ENCODE results near the gene POMT2. TPM values are rescaled to one million over a fixed set of nuclear protein-coding genes. Genes with fewer than 3 reads are reported as not detected.

The POMT2 gene
- total and polyA plus RNA-seq, 2 donors (not counting 3 experiments of a cell fraction or from before 2014, with no cell fraction given), result 19.5 to 48.2 TPM

DNA sequence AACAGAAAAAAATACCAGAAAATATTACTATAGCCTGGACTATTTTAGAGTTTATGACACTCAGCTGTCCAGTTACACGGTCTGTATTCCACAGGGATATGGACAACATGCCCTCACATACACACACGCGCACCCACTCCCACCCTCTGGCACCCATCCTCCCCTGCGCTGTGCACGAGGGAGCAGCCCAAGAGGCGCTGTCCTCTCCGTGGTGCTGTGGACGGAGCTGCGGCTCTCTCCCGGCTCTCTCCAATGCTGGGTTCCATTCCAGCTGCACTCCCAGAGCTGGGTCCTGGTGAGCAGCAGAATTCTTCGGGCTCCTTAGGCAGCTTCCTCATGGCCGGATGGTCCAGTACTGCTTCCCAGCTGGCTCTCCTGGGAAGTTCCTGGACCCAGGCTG lies 43.7 kb downstream of the POMT2 start:
- Histone ChIP-seq H3K9me1 (replicated peaks; ENCODE audit: control insufficient read depth, extremely low read depth, insufficient read depth, low read length) (no peaks in the 10 kb centered on the region), H3K4me1 (ENCODE audit: control insufficient read depth, extremely low read depth, insufficient read depth, low read length) (no peaks in the 10 kb centered on the region), H3K36me3 (ENCODE audit: control insufficient read depth in 2 of 2, extremely low read depth in 1 of 2, insufficient read depth in 2 of 2, low read length in 2 of 2) (peaks cover 4 to 7% of the 10 kb centered on the region in 2 experiments), H3K4me3 (replicated peaks in 1 of 3; ENCODE audit: insufficient read depth in 1 of 3, low read depth in 1 of 3, low read length in 3 of 3) (no peak overlapping the region), H3K27me3 (ENCODE audit: control insufficient read depth in 2 of 2, insufficient read depth in 2 of 2, low read length in 2 of 2) (peaks cover 0 to 3% of the 10 kb centered on the region in 2 experiments), H3K27ac (ENCODE audit: insufficient read depth, low read depth, low read length) (no peak overlapping the region), H3K4me2 (ENCODE audit: insufficient read depth, low read length) (no peak overlapping the region), H3K79me2 (ENCODE audit: control insufficient read depth, insufficient read depth, low read length) (no peaks in the 10 kb centered on the region), H2AFZ (ENCODE audit: low read depth, low read length) (no peak overlapping the region), H3K9me3 (replicated peaks; ENCODE audit: control insufficient read depth, insufficient read depth, low read length) (no peaks in the 10 kb centered on the region), H4K20me1 (replicated peaks; ENCODE audit: control insufficient read depth, extremely low read depth, insufficient read depth, low read length) (no peaks in the 10 kb centered on the region), H3K9ac (replicated peaks; ENCODE audit: extremely low read depth, insufficient read depth, low read length) (no peak overlapping the region)
- FAIRE-seq (no peak), DNase-seq (ENCODE audit: low read depth, low spot score) (no peak)
- intact Hi-C loops (cut with micrococcal nuclease), result no loop called here
- dilution Hi-C loops (cut with MboI; ENCODE audit: extremely low pct_ligation_motif_present, low sequenced_read_pairs), result no loop called here
- BruUV-seq (replicated peaks), result no TSS peak
- TF ChIP-seq, protein P1, sequence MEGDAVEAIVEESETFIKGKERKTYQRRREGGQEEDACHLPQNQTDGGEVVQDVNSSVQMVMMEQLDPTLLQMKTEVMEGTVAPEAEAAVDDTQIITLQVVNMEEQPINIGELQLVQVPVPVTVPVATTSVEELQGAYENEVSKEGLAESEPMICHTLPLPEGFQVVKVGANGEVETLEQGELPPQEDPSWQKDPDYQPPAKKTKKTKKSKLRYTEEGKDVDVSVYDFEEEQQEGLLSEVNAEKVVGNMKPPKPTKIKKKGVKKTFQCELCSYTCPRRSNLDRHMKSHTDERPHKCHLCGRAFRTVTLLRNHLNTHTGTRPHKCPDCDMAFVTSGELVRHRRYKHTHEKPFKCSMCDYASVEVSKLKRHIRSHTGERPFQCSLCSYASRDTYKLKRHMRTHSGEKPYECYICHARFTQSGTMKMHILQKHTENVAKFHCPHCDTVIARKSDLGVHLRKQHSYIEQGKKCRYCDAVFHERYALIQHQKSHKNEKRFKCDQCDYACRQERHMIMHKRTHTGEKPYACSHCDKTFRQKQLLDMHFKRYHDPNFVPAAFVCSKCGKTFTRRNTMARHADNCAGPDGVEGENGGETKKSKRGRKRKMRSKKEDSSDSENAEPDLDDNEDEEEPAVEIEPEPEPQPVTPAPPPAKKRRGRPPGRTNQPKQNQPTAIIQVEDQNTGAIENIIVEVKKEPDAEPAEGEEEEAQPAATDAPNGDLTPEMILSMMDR (IDR thresholded peaks at IDR 0.05; ENCODE audit: extremely low read depth in 1 of 2, insufficient read depth in 1 of 2, low read depth in 1 of 2, low read length in 2 of 2), result no peak
- TF ChIP-seq POLR2A (IDR thresholded peaks at IDR 0.05; ENCODE audit: low read depth, low read length) (no peak), JUN (IDR thresholded peaks at IDR 0.05; ENCODE audit: borderline replicate concordance, insufficient read depth, insufficient read length, low read depth) (no peak), FOS (IDR thresholded peaks at IDR 0.05; ENCODE audit: borderline replicate concordance, insufficient read depth, low read length) (no peak), GATA2 (IDR thresholded peaks at IDR 0.05; ENCODE audit: insufficient read depth, insufficient read length, low read depth, low read length) (no peak), MYC (IDR thresholded peaks at IDR 0.05; ENCODE audit: low read depth, low read length) (no peak)
- TF ChIP-seq, protein P2, sequence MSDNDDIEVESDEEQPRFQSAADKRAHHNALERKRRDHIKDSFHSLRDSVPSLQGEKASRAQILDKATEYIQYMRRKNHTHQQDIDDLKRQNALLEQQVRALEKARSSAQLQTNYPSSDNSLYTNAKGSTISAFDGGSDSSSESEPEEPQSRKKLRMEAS (IDR thresholded peaks at IDR 0.05; ENCODE audit: insufficient read depth, insufficient read length), result no peak
- POLR2A ChIA-PET, result no interaction called here
- CTCF ChIA-PET, result interaction anchor here (1.7 kb wide), 1 partner anchor 39 kb away, joined by 6 read pairs; no protein-coding TSS in a partner anchor
